Cardiac muscle cell (in vitro differentiated cells and primary cell): Measurements from ENCODE around the gene GATA2. TPM values are rescaled to one million over a fixed set of nuclear protein-coding genes. Genes with fewer than 3 reads are reported as not detected.

Experiments
- DNase-seq, 2 donors: peaks; one replicate each; pipeline versions ENCODE4 v3.0.0 to v3.0.0-alpha.2; 2010 to 2017; ENCODE audit warnings: low read depth in 1 of 2, low spot score in 1 of 2
- H3K27ac ChIP-seq: fragments of 200-600 bp; sonication (generic); 2 replicates; pipeline ENCODE4 v1.5.1; 2016
- H3K27me3 ChIP-seq: fragments of 200-600 bp; sonication (generic); 2 replicates; pipeline ENCODE4 v1.6.0; 2016; ENCODE audit warnings: control low read depth
- H3K36me3 ChIP-seq: fragments of 200-600 bp; sonication (generic); 2 replicates; pipeline ENCODE4 v1.5.1; 2016; ENCODE audit warnings: control low read depth
- H3K4me1 ChIP-seq: fragments of 200-600 bp; sonication (generic); 2 replicates; pipeline ENCODE4 v1.8.1; 2017; ENCODE audit warnings: low read depth, mild to moderate bottlenecking, mixed run types
- H3K4me3 ChIP-seq: fragments of 200-600 bp; sonication (generic); 2 replicates; pipeline ENCODE4 v1.5.1; 2016; ENCODE audit warnings: mild to moderate bottlenecking
- H3K9me3 ChIP-seq: fragments of 200-600 bp; sonication (generic); 2 replicates; pipeline ENCODE4 v1.5.1; 2017; ENCODE audit warnings: low read depth, mild to moderate bottlenecking, control low read depth
- polyA plus RNA-seq: library from polyadenylated mRNA; unstranded; fragments of >200 nt; fragmentation: Nextera tagmentation; extraction: Ambion mirVana; gene quantifications from 2 replicates; pipeline ENCODE4 v1.2.1, GENCODE V29; 2016
- total RNA-seq: library from RNA; depleted of rRNA; stranded (reverse); fragments of >200 nt; gene quantifications from 2 replicates; pipeline ENCODE4 v1.2.3, GENCODE V29; 2016
- TF ChIP-seq, protein P1 (sequence below): IDR thresholded peaks from 2 replicates; pipeline ENCODE4 v1.5.1; 2012; ENCODE audit warnings: low read depth, mild to moderate bottlenecking, low read length

GATA2 gene
- total and polyA plus RNA-seq, 2 experiments from 2014 or later = 15.2 to 18.3 TPM

DNA sequence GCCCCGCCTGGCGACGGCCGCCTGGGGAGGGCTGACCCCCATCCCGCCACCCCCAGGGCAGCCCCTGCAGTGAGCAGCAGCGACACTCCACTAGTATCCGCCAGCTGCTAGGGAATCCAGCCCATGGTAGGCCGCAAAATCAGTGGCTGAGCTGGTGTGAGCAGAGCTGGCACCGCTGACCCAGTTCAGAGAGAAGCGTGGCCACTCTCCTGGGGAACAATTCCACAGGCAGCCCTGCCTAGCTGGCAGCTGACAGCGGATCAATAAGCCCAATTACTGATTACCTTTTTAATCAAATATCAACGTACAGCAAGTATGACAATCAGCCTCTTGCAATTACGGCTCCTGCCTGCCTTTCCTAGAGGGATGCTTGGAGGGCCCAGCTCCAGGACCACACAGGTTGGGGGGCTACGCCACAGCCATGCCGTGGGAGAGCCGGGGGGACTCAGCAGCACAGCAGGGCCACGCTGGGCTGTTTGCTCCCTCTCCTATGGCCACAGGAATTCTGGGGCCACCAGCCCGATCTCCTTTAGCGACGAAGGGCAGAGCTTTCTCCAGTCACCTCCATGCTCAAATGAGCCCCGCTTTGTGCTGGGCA lies 40.2 kb downstream of the GATA2 start:
- no peaks in the 10 kb centered on the region for H3K36me3 ChIP-seq
- no peak overlapping the region for H3K27ac ChIP-seq
- TF ChIP-seq, protein P1, sequence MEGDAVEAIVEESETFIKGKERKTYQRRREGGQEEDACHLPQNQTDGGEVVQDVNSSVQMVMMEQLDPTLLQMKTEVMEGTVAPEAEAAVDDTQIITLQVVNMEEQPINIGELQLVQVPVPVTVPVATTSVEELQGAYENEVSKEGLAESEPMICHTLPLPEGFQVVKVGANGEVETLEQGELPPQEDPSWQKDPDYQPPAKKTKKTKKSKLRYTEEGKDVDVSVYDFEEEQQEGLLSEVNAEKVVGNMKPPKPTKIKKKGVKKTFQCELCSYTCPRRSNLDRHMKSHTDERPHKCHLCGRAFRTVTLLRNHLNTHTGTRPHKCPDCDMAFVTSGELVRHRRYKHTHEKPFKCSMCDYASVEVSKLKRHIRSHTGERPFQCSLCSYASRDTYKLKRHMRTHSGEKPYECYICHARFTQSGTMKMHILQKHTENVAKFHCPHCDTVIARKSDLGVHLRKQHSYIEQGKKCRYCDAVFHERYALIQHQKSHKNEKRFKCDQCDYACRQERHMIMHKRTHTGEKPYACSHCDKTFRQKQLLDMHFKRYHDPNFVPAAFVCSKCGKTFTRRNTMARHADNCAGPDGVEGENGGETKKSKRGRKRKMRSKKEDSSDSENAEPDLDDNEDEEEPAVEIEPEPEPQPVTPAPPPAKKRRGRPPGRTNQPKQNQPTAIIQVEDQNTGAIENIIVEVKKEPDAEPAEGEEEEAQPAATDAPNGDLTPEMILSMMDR = no peak
- peaks cover 17% of the 10 kb centered on the region for H3K27me3 ChIP-seq
- no peaks in the 10 kb centered on the region for H3K4me1 ChIP-seq
- DNase-seq = no peak
- H3K4me3 ChIP-seq = no peak overlapping the region
- no peaks in the 10 kb centered on the region for H3K9me3 ChIP-seq

DNA sequence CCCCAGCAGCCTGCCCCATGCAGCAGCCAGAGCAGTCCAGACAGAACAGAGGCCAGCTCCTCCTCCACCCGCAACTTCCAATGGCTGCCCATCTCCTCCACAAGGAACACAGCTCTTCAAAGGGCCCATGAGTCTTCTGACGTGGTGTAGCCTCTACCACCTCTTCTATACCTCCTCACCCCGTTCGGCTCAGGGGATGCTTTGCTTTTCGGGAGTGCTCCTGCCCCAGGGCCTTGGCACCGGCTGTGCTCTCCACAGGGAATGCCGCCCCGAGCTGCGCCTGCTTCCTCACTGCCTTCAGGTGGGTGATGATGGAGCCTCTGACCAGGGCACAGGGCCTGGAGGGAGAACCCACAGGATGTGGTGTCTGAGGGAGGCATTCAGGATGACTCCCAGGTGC lies 40.9 kb downstream of the GATA2 start:
- DNase-seq = no peak
- no peak overlapping the region for H3K27ac ChIP-seq

DNA sequence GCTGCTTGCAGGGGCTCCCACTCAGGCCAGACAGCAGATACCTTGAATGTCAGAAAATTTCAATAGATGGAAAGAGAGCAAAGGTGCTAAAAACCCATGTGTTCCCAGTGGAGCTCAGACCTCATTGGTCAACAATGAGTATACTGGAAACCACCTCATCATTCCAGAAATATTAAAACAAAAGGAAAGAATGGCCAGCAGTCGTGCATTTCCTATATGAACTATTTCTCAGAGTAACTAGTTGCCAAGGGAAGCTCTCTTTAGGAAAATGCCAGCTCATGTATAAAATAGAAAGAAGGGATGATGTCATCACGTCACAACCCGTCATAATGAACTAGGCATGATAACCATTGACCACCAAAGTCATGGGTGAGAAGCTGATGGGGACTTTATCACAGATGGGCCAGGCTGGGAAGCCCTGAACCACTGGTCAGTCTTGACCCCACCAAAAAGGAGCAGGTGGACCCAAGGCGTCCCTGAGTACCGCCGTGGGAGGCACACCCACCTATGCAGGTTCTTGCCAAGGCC lies 43.8 kb downstream of the GATA2 start:
- H3K9me3 ChIP-seq = no peaks in the 10 kb centered on the region
- DNase-seq = no peak
- no peak overlapping the region for H3K27ac ChIP-seq
- H3K36me3 ChIP-seq = no peaks in the 10 kb centered on the region
- H3K4me3 ChIP-seq = no peak overlapping the region
- H3K4me1 ChIP-seq = no peaks in the 10 kb centered on the region
- TF ChIP-seq, protein P1 = no peak
- H3K27me3 ChIP-seq = peaks cover 20% of the 10 kb centered on the region

More for the DNA sequence above, 40.9 kb downstream of the GATA2 start:
- no peaks in the 10 kb centered on the region for H3K36me3 ChIP-seq
- H3K27me3 ChIP-seq = peaks cover 19% of the 10 kb centered on the region
- no peak overlapping the region for H3K4me3 ChIP-seq
- no peaks in the 10 kb centered on the region for H3K9me3 ChIP-seq
- TF ChIP-seq, protein P1 = no peak
- no peaks in the 10 kb centered on the region for H3K4me1 ChIP-seq

DNA sequence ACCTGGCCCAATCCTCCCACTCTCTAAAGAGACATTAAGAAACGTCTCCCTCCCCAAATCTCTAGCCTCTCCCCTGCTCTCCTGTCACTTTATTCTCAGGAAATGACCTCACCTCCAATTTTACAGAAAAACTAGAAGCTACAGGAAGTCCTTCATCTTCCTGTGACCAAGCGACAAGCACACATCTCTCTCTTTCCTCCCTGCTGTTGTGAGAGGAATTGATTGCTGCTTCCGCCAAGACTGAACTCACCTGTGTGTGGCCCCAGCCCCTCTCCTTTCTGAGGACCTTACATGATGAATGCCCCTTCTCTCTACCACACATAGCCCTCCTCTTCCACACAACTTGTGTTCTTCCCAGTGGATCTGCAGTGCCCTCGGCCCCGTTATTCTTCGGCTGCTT lies 44.5 kb downstream of the GATA2 start:
- Histone ChIP-seq H3K9me3 (no peaks in the 10 kb centered on the region), H3K36me3 (no peaks in the 10 kb centered on the region), H3K4me1 (no peaks in the 10 kb centered on the region), H3K4me3 (no peak overlapping the region), H3K27ac (no peak overlapping the region), H3K27me3 (peaks cover 26% of the 10 kb centered on the region)
- TF ChIP-seq, protein P1 = no peak
- DNase-seq = no peak

DNA sequence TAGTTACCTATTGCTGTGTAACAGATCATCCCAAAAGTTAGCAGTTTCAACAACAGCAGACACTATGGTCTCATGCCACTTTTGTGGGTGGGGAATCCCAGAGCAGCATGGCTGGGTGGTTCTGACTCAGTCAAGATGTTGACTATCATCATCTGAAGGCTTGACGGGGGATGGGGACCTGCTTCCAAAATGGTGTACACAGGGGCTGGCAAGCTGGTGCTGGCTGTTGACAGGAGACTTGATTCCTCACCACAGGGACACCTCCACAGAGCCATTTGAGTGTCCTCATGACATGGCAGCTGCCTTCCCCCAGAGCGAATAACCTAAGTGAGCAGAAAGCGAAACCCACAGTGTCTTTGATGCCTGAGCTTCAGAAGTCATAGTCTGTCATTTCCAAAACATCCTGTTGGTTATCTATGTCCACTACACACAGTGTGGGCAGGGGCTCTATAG lies 45.4 kb downstream of the GATA2 start:
- DNase-seq = no peak
- Histone ChIP-seq H3K9me3 (no peaks in the 10 kb centered on the region), H3K36me3 (no peaks in the 10 kb centered on the region), H3K4me1 (no peaks in the 10 kb centered on the region), H3K27me3 (peaks cover 23% of the 10 kb centered on the region), H3K4me3 (no peak overlapping the region), H3K27ac (no peak overlapping the region)
- TF ChIP-seq, protein P1 = no peak
